H1 (cell line): Measurements from ENCODE around the gene CDC25C. TPM values are rescaled to one million over a fixed set of nuclear protein-coding genes. Genes with fewer than 3 reads are reported as not detected.
A peak's percentile ranks its signal among the peaks of the same experiment; 100 is the strongest.

Source experiments
- CTCF ChIA-PET: fragments of 300-600 bp; sonication (Branson Sonifier 250); formaldehyde crosslinking; loops from one replicate; lab custom pipeline; 2021; ENCODE audit not compliant: partially characterized antibody; lab: Charles Lee
- POLR2A ChIA-PET: fragments of 300-600 bp; sonication (Branson Sonifier 250); formaldehyde crosslinking; loops from one replicate; lab custom pipeline; 2021; ENCODE audit warnings: inconsistent platforms; ENCODE audit not compliant: partially characterized antibody; lab: Charles Lee
- DNase-seq, 2 experiments: peaks; one replicate each; pipeline versions ENCODE4 v3.0.0 to v3.0.0-alpha.2; 2010 to 2022; ENCODE audit warnings: low spot score in 2 of 2, low read depth in 1 of 2, mixed read lengths in 1 of 2
- FAIRE-seq: peaks from 2 replicates; lab custom pipeline; 2011; peaks lifted over from hg19 to GRCh38; lab: Jason Lieb, UNC
- H2AFZ ChIP-seq: 2 replicates; pipeline ENCODE4 v1.8.1; 2012; ENCODE audit warnings: low read length, inconsistent platforms
- H2AK5ac ChIP-seq: 2 replicates; pipeline ENCODE4 v1.6.1; 2013; ENCODE audit warnings: low read depth, low read length
- H2BK120ac ChIP-seq: replicated peaks from 2 replicates; pipeline ENCODE3; 2013; ENCODE audit warnings: low read depth, low read length, inconsistent platforms
- H2BK12ac ChIP-seq: 2 replicates; pipeline ENCODE4 v1.6.1; 2013; ENCODE audit warnings: low read depth, low read length
- H2BK15ac ChIP-seq: 2 replicates; pipeline ENCODE4 v1.6.1; 2013; ENCODE audit warnings: low read length
- H2BK20ac ChIP-seq: 2 replicates; pipeline ENCODE4 v1.6.1; 2013; ENCODE audit warnings: low read length
- H2BK5ac ChIP-seq: 2 replicates; pipeline ENCODE4 v1.6.1; 2013; ENCODE audit warnings: low read depth, low read length
- H3K14ac ChIP-seq: 2 replicates; pipeline ENCODE4 v1.6.1; 2013; ENCODE audit warnings: inconsistent platforms; ENCODE audit not compliant: insufficient read length
- H3K18ac ChIP-seq: 2 replicates; pipeline ENCODE4 v1.6.1; 2013; ENCODE audit warnings: low read length; ENCODE audit errors: extremely low read depth
- H3K23ac ChIP-seq: 2 replicates; pipeline ENCODE4 v1.6.1; 2013; ENCODE audit warnings: inconsistent platforms; ENCODE audit not compliant: insufficient read length
- H3K23me2 ChIP-seq: 2 replicates; pipeline ENCODE4 v1.6.1; 2013; ENCODE audit warnings: low read depth, low read length
- H3K27ac ChIP-seq: 2 replicates; pipeline ENCODE4 v1.6.1; 2011; ENCODE audit warnings: low read depth, low read length, inconsistent platforms
- H3K27me3 ChIP-seq, 4 experiments: replicated peaks in 1 of 4; 1 replicate in 1 of 4; 2 replicates in 3 of 4; pipeline versions ENCODE4 v1.6.1 to v1.8.1; 2011 to 2013; ENCODE audit warnings: low read length in 3 of 4, mild to moderate bottlenecking in 3 of 4, inconsistent platforms in 2 of 4, mixed read lengths in 2 of 4, moderate library complexity in 1 of 4; ENCODE audit not compliant: control insufficient read depth in 3 of 4, insufficient read depth in 3 of 4; ENCODE audit errors: extremely low read depth in 1 of 4
- H3K36me3 ChIP-seq, 4 experiments: 2 replicates each; pipeline versions ENCODE4 v1.6.1 to v1.8.1; 2011 to 2013; ENCODE audit warnings: mild to moderate bottlenecking in 4 of 4, low read length in 3 of 4, moderate library complexity in 2 of 4, control low read depth in 1 of 4, inconsistent platforms in 1 of 4; ENCODE audit not compliant: insufficient read depth in 4 of 4, control insufficient read depth in 2 of 4
- H3K4ac ChIP-seq: replicated peaks from 2 replicates; pipeline ENCODE3; 2013; ENCODE audit warnings: low read length, low read depth, mixed read lengths, inconsistent platforms; ENCODE audit not compliant: insufficient read length
- H3K4me1 ChIP-seq, 4 experiments: replicated peaks in 1 of 4; 1 replicate in 1 of 4; 2 replicates in 3 of 4; pipeline versions ENCODE4 v1.6.1 to v1.8.1; 2011 to 2013; ENCODE audit warnings: low read length in 3 of 4, inconsistent platforms in 2 of 4, mixed read lengths in 1 of 4; ENCODE audit not compliant: insufficient read depth in 4 of 4, control insufficient read depth in 3 of 4
- H3K4me2 ChIP-seq, 2 experiments: 2 replicates each; pipeline versions ENCODE4 v1.6.1 to v1.8.1; 2011 to 2013; ENCODE audit warnings: low read depth in 2 of 2, low read length in 2 of 2, control low read depth in 1 of 2, inconsistent platforms in 1 of 2, mild to moderate bottlenecking in 1 of 2; ENCODE audit not compliant: insufficient read depth in 1 of 2
- H3K4me3 ChIP-seq, 4 experiments: fragments of 200-600, 300-600 bp in 1 of 4; sonication (generic), shearing (Covaris generic), sonication (Bioruptor Twin) in 1 of 4; 2 replicates each; pipeline versions ENCODE4 v1.5.1 to v1.8.1; 2011 to 2016; ENCODE audit warnings: low read length in 4 of 4, low read depth in 3 of 4, control low read depth in 2 of 4, inconsistent platforms in 2 of 4, mild to moderate bottlenecking in 2 of 4, mixed read lengths in 1 of 4, moderate library complexity in 1 of 4; ENCODE audit not compliant: insufficient read depth in 2 of 4; ENCODE audit errors: extremely low read depth in 1 of 4
- H3K56ac ChIP-seq: replicated peaks from 2 replicates; pipeline ENCODE3; 2013; ENCODE audit warnings: low read depth, mild to moderate bottlenecking, mixed read lengths, low read length, inconsistent platforms; ENCODE audit not compliant: insufficient read length
- H3K79me1 ChIP-seq: 2 replicates; pipeline ENCODE4 v1.6.1; 2013; ENCODE audit warnings: low read depth, low read length, control low read depth
- H3K79me2 ChIP-seq, 2 experiments: 2 replicates each; pipeline versions ENCODE4 v1.6.1 to v1.8.1; 2012 to 2013; ENCODE audit warnings: low read length in 2 of 2, mild to moderate bottlenecking in 2 of 2, inconsistent platforms in 1 of 2; ENCODE audit not compliant: insufficient read depth in 2 of 2, control insufficient read depth in 1 of 2
- H3K9ac ChIP-seq, 4 experiments: replicated peaks in 1 of 4; 1 replicate in 1 of 4; 2 replicates in 3 of 4; pipeline versions ENCODE4 v1.6.1 to v1.8.1; 2011 to 2013; ENCODE audit warnings: low read depth in 3 of 4, low read length in 3 of 4, control low read depth in 2 of 4, mild to moderate bottlenecking in 2 of 4, moderate library complexity in 2 of 4, inconsistent platforms in 1 of 4; ENCODE audit errors: extremely low read depth in 1 of 4
- H3K9me3 ChIP-seq, 2 experiments: 2 replicates each; pipeline versions ENCODE4 v1.6.1 to v1.8.1; 2012 to 2013; ENCODE audit warnings: mild to moderate bottlenecking in 2 of 2, moderate library complexity in 2 of 2, control low read depth in 1 of 2, inconsistent platforms in 1 of 2, low read depth in 1 of 2, low read length in 1 of 2, mixed read lengths in 1 of 2; ENCODE audit not compliant: insufficient read depth in 2 of 2
- H4K20me1 ChIP-seq, 2 experiments: replicated peaks in 1 of 2; 2 replicates each; pipeline versions ENCODE3 to v1.8.1; 2011 to 2013; ENCODE audit warnings: inconsistent platforms in 2 of 2, low read length in 2 of 2, mild to moderate bottlenecking in 1 of 2; ENCODE audit not compliant: insufficient read depth in 2 of 2, control insufficient read depth in 1 of 2
- H4K5ac ChIP-seq: 2 replicates; pipeline ENCODE4 v1.6.1; 2013; ENCODE audit warnings: low read length, low read depth, mixed read lengths, inconsistent platforms; ENCODE audit not compliant: insufficient read length
- H4K8ac ChIP-seq: 2 replicates; pipeline ENCODE4 v1.8.0; 2013; ENCODE audit warnings: mild to moderate bottlenecking, moderate library complexity, low read length, inconsistent platforms; ENCODE audit not compliant: insufficient read depth; ENCODE audit errors: extremely low read depth
- H4K91ac ChIP-seq: replicated peaks from 2 replicates; pipeline ENCODE3; 2013; ENCODE audit warnings: low read length, mixed read lengths, inconsistent platforms; ENCODE audit not compliant: insufficient read length
- CTCF ChIP-seq, 3 experiments: IDR thresholded peaks; 1 replicate in 2 of 3; 2 replicates in 1 of 3; pipeline versions ENCODE4 v1.5.1 to v1.6.1; 2011; ENCODE audit warnings: low read length in 3 of 3, mild to moderate bottlenecking in 3 of 3, inconsistent platforms in 2 of 3, low read depth in 1 of 3, moderate library complexity in 1 of 3; ENCODE audit not compliant: insufficient read depth in 1 of 3; ENCODE audit errors: control extremely low read depth in 1 of 3
- KDM4A ChIP-seq: IDR thresholded peaks from one replicate; pipeline ENCODE4 v1.7.1; 2012; ENCODE audit warnings: low read depth, mild to moderate bottlenecking, moderate library complexity, low read length, inconsistent platforms; ENCODE audit not compliant: severe bottlenecking
- RAD21 ChIP-seq, 2 experiments: IDR thresholded peaks in 1 of 2; conservative IDR thresholded peaks in 1 of 2; 2 replicates each; pipeline ENCODE4 v1.6.1; 2011; ENCODE audit warnings: low read depth in 2 of 2, low read length in 2 of 2, improper control_type of control experiment in 1 of 2, inconsistent platforms in 1 of 2, mild to moderate bottlenecking in 1 of 2, moderate library complexity in 1 of 2
- WGBS, 2 experiments: shearing (Covaris generic) in 1 of 2; methylation state at CpG; one replicate each; pipeline versions ENCODE4 v1.1.6 to v1.1.7; 2013 to 2015; ENCODE audit warnings: low lambda C conversion rate in 2 of 2, mixed read lengths in 2 of 2, inconsistent platforms in 1 of 2, low coverage in 1 of 2, missing lambda C conversion rate in 1 of 2; ENCODE audit not compliant: insufficient replicate concordance in 2 of 2, insufficient coverage in 1 of 2, insufficient read length in 1 of 2; ENCODE audit errors: extremely low coverage in 1 of 2, missing lambda C conversion rate in 1 of 2; 5-methylcytosine and 5-hydroxymethylcytosine counted together
- polyA plus RNA-seq, 7 experiments: library from polyadenylated mRNA; depleted of rRNA in 3 of 7; stranded (reverse) in 5 of 7; unstranded in 2 of 7; fragments of >200 nt in 5 of 7; fragments of 200-250 nt in 2 of 7; gene quantifications; 1 replicate in 5 of 7; 2 replicates in 1 of 7; 4 replicates in 1 of 7; pipeline versions ENCODE4 v1.2.1 to v1.2.3, GENCODE V29; 2011 to 2013; ENCODE audit warnings: missing spikeins in 2 of 7, mixed read lengths in 2 of 7
- total RNA-seq: library from RNA; stranded (reverse); fragmentation: NEBNext Ultra II Directional; extraction: Animal tissue kit (Norgen Biotek cat#: 25700); gene quantifications from 2 replicates; pipeline ENCODE4 v1.2.1, GENCODE V29; 2021

Gene CDC25C
- total and polyA plus RNA-seq, 2 of the 8 experiments (the other 6 are each of a cell fraction or from before 2014, with no cell fraction given), result 18.4 to 20.8 TPM

DNA sequence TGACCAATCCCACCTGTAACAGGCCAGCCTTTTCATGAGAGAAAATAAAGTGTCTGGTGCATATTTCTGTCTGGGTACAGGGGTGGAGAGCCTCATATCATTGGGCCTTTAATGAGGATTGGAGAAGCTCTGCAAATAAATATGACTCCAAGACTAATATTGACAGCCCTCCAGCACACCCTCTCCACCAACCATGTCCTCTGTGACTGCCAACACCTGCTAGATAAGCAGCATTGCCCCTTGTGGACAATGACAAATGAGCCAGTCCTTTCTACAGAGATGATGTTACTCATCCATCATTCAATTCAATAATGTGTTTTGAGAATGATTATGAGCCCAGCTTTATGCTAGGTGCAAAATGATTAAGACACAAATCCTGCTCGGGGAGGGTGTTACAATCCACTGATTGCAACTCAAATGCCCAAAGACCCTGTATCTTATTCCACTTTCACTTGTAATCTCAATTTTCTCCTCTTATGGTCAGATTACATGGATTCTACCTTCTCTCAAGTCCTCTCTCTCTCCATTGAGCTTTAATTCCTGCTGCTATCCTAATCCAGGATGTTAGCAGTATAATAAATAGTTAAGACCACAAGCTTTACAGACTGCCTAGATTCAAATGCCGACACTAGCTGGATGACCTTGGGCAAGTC is 55.1 kb downstream of the CDC25C start:
- Histone ChIP-seq H4K5ac (no peak overlapping the region), H2BK5ac (no peak overlapping the region), H2AFZ (no peak overlapping the region), H3K23me2 (peaks cover 6% of the 10 kb centered on the region; the same call in 1 of the 2 replicates), H4K91ac (no peak overlapping the region), H3K56ac (no peak overlapping the region), H3K27ac (no peak overlapping the region), H3K9me3 (no peaks in the 10 kb centered on the region), H3K4me1 (peaks cover 0 to 11% (median 3%) of the 10 kb centered on the region in 4 experiments; a peak in 4 of 7 replicates), H3K4me2 (no peak overlapping the region), H3K23ac (no peak overlapping the region), H4K8ac (no peak overlapping the region), H2BK20ac (no peak overlapping the region), H3K14ac (no peak overlapping the region), H3K4me3 (no peak overlapping the region), H2BK15ac (no peak overlapping the region), H2AK5ac (no peak overlapping the region), H2BK120ac (no peak overlapping the region), H3K4ac (no peak overlapping the region), H2BK12ac (no peak overlapping the region), H3K18ac (no peak overlapping the region), H4K20me1 (peaks cover 0 to 2% of the 10 kb centered on the region in 2 experiments), H3K36me3 (no peaks in the 10 kb centered on the region), H3K9ac (no peak overlapping the region), H3K79me1 (no peaks in the 10 kb centered on the region), H3K27me3 (peaks cover 3 to 28% (median 26%) of the 10 kb centered on the region in 4 experiments), H3K79me2 (no peaks in the 10 kb centered on the region)
- peak; percentile 19 for FAIRE-seq
- no peak for TF ChIP-seq KDM4A
- TF ChIP-seq CTCF (IDR thresholded peaks at IDR 0.05; ENCODE audit: control extremely low read depth in 1 of 3, insufficient read depth in 1 of 3, low read depth in 1 of 3, low read length in 3 of 3), result peak in 1 of 3 experiments; percentile 17; a peak in 1 of 4 replicates
- TF ChIP-seq RAD21 (IDR thresholded peaks at IDR 0.05 in 1 of 2, conservative IDR thresholded peaks at IDR 0.05 in 1 of 2; ENCODE audit: low read depth in 2 of 2, low read length in 2 of 2), result peak in 1 of 2 experiments; percentile 14; a peak in 1 of 4 replicates
- DNase-seq, result no peak
- POLR2A ChIA-PET, result interaction anchor here (0.7 to 1.2 kb wide), 5 partner anchors 30 to 99 kb away, joined by 3 to 4 read pairs (median 3); partner anchors contain the start of gene CDC25C
- WGBS, 2 experiments, result 80% methylated on average over 2 of the region's 2 CpGs; no CpG with 5 or more reads in 1 of the 2 experiments
- CTCF ChIA-PET, result interaction anchor here (0.6 to 10.8 kb wide), 7 partner anchors 12 to 212 kb away, joined by 3 to 128 read pairs (median 5); no protein-coding TSS in a partner anchor
